ENCODE measurements around the gene TM4SF1.

The TM4SF1 gene

DNA sequence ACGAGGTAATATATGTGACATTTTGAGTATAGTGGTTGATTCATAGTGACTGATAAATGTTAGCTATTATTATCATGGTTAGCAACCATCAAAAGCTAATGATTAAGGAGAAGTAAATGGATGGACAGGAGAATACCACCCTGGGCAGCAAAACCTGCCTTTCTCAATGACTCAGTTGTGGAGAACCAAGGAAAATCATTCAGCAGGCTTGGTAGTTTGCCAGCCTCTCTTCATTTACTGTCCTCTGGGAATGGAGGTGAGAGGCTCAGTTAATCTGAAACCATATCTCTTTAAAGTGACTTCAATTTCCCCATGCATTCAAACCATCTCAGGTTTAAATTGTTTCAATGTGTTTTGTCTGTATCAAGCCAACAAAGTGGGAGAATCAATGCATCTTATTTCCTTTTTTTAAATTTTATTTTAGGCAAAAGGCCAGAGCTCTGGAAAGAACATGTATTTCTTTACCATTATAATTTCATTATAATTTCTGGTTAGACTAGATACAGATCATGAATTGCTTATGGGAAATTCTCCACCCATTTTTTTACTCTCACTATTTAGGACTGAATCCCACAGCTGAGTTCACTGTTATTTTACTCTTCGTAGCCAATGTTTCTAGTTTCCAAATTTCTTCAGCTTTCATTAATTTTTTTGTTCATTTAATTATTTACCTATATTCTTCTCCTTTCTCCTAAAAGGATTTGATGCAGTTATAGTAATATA lies 46.7 kb downstream of the TM4SF1 start:
- Mint-ChIP-seq H3K4me1 (peaks cover 9% of the 10 kb centered on the region), H3K27me3 (ENCODE audit: low read depth, poor library complexity) (peaks cover 9% of the 10 kb centered on the region), H3K9me3 (no peaks in the 10 kb centered on the region), H3K36me3 (ENCODE audit: low read depth) (no peaks in the 10 kb centered on the region), H3K4me3 (no peak overlapping the region), H3K27ac (no peak overlapping the region)
- TF ChIP-seq, protein P1, sequence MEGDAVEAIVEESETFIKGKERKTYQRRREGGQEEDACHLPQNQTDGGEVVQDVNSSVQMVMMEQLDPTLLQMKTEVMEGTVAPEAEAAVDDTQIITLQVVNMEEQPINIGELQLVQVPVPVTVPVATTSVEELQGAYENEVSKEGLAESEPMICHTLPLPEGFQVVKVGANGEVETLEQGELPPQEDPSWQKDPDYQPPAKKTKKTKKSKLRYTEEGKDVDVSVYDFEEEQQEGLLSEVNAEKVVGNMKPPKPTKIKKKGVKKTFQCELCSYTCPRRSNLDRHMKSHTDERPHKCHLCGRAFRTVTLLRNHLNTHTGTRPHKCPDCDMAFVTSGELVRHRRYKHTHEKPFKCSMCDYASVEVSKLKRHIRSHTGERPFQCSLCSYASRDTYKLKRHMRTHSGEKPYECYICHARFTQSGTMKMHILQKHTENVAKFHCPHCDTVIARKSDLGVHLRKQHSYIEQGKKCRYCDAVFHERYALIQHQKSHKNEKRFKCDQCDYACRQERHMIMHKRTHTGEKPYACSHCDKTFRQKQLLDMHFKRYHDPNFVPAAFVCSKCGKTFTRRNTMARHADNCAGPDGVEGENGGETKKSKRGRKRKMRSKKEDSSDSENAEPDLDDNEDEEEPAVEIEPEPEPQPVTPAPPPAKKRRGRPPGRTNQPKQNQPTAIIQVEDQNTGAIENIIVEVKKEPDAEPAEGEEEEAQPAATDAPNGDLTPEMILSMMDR (IDR thresholded peaks at IDR 0.05): no peak
- no peak for DNase-seq

DNA sequence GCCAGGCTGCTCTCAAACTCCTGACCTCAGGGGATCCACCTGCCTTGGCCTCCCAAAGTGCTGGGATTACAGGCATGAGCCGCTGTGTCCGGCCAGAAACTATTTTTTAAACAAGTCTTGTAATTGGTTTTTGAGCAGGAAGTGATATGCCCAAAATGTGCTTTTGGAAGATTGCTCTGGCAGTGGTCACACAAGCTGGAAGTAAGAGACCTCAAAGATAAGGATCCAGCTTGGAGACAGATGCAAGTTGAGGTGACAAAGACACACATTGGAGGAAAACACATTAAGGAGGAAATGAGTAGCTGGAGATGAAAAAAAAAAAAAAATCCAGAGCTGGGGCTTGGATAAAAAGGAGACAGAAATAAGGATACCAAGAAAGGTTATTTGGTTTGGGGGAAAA lies 50.3 kb downstream of the TM4SF1 start:
- no peak for DNase-seq
- H3K36me3 Mint-ChIP-seq (ENCODE audit: low read depth): no peaks in the 10 kb centered on the region
- TF ChIP-seq, protein P1 (IDR thresholded peaks at IDR 0.05): no peak
- H3K4me1 Mint-ChIP-seq: no peaks in the 10 kb centered on the region
- H3K9me3 Mint-ChIP-seq: no peaks in the 10 kb centered on the region
- no peak overlapping the region for H3K4me3 Mint-ChIP-seq
- no peaks in the 10 kb centered on the region for H3K27me3 Mint-ChIP-seq (ENCODE audit: low read depth, poor library complexity)
- no peak overlapping the region for H3K27ac Mint-ChIP-seq

DNA sequence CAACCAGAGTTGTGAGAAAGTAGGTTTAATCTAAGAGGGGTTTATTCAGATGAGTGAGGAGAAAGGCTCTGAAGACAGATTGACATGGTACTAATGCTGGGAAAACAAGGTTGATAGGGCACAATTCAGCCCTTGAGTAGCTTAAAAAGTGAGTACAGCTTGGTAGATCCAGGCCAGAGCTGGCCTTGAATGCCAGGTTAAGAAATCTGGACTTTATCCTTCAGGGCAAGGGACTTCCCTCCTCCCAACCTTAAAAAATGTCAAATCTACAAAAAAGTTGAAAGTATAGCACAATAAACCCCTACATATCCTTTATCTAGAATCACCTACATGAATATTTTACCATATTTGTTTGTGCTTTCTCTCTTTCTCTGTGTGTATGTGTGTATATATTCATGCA lies 51.9 kb downstream of the TM4SF1 start:
- H3K27ac Mint-ChIP-seq: no peak overlapping the region
- H3K27me3 Mint-ChIP-seq (ENCODE audit: low read depth, poor library complexity): no peaks in the 10 kb centered on the region
- no peaks in the 10 kb centered on the region for H3K36me3 Mint-ChIP-seq (ENCODE audit: low read depth)
- H3K4me3 Mint-ChIP-seq: no peak overlapping the region
- TF ChIP-seq, protein P1 (IDR thresholded peaks at IDR 0.05): no peak
- DNase-seq: no peak
- H3K9me3 Mint-ChIP-seq: no peaks in the 10 kb centered on the region
- H3K4me1 Mint-ChIP-seq: no peaks in the 10 kb centered on the region

DNA sequence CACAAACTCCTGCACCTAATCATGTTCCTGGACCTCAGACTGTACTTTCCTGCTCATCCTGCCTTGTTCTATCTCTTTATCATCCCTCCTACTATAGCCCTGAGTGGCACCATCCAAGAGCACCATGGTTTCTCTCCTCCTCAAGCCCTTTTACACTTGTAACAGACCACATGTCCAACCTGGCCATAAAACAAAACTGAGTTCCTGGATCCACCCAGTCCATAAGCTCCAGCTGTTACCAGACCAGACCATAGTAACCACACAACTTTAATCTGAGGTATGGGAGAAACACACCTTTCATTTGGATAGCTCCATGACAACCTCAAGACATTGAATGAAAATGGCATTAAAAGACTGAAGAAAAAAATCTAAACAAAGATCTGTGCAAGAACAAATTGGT lies 53.1 kb downstream of the TM4SF1 start:
- H3K27ac Mint-ChIP-seq: no peak overlapping the region
- DNase-seq: no peak
- H3K27me3 Mint-ChIP-seq (ENCODE audit: low read depth, poor library complexity): no peaks in the 10 kb centered on the region
- no peaks in the 10 kb centered on the region for H3K4me1 Mint-ChIP-seq
- H3K36me3 Mint-ChIP-seq (ENCODE audit: low read depth): no peaks in the 10 kb centered on the region
- H3K4me3 Mint-ChIP-seq: no peak overlapping the region
- no peaks in the 10 kb centered on the region for H3K9me3 Mint-ChIP-seq
- TF ChIP-seq, protein P1 (IDR thresholded peaks at IDR 0.05): no peak

GRCh38 chr3:149321640-149322039 lies 55.8 kb downstream of the TM4SF1 start:
- H3K9me3 Mint-ChIP-seq: no peaks in the 10 kb centered on the region

More at GRCh38 chr3:149321640-149322039, 55.8 kb downstream of the TM4SF1 start:
- H3K4me3 Mint-ChIP-seq: no peak overlapping the region
- H3K27ac Mint-ChIP-seq: no peak overlapping the region
- peaks cover 6% of the 10 kb centered on the region for H3K4me1 Mint-ChIP-seq
- no peaks in the 10 kb centered on the region for H3K36me3 Mint-ChIP-seq (ENCODE audit: low read depth)
- DNase-seq: no peak
- no peaks in the 10 kb centered on the region for H3K27me3 Mint-ChIP-seq (ENCODE audit: low read depth, poor library complexity)
- TF ChIP-seq, protein P1 (IDR thresholded peaks at IDR 0.05): no peak

Measured in nephron progenitor cell (in vitro differentiated cells).